PC-9 (cell line): ENCODE measurements around the gene CHIC2.

Experiments used
- EZH2 ChIP-seq: fragments of 200-600 bp; sonication (generic); IDR thresholded peaks from 2 replicates; pipeline ENCODE4 v1.8.0; 2017; ENCODE audit warnings: antibody characterized with exemption, low read depth
- TF ChIP-seq, protein P1 (sequence below): fragments of 200-600 bp; sonication (generic); conservative IDR thresholded peaks from 2 replicates; pipeline ENCODE4 v1.6.1; 2017; ENCODE audit warnings: mixed run types, antibody characterized with exemption, mild to moderate bottlenecking, moderate library complexity

GRCh38 chr4:54058171-54058570 lies 6.2 kb downstream of the CHIC2 start:
- TF ChIP-seq EZH2 = no peak
- TF ChIP-seq, protein P1, sequence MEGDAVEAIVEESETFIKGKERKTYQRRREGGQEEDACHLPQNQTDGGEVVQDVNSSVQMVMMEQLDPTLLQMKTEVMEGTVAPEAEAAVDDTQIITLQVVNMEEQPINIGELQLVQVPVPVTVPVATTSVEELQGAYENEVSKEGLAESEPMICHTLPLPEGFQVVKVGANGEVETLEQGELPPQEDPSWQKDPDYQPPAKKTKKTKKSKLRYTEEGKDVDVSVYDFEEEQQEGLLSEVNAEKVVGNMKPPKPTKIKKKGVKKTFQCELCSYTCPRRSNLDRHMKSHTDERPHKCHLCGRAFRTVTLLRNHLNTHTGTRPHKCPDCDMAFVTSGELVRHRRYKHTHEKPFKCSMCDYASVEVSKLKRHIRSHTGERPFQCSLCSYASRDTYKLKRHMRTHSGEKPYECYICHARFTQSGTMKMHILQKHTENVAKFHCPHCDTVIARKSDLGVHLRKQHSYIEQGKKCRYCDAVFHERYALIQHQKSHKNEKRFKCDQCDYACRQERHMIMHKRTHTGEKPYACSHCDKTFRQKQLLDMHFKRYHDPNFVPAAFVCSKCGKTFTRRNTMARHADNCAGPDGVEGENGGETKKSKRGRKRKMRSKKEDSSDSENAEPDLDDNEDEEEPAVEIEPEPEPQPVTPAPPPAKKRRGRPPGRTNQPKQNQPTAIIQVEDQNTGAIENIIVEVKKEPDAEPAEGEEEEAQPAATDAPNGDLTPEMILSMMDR = no peak
